Naive B cell (primary cell): ENCODE data around the gene RHOBTB1. TPM values are rescaled to one million over a fixed set of nuclear protein-coding genes. Genes with fewer than 3 reads are reported as not detected.
"Not testable (repeated sequence)": the region's sequence is repeated elsewhere in the genome, so short reads cannot be mapped to it uniquely, and the experiment has no call there.

Source experiments
- ATAC-seq, 2 donors: fragments of 150-1000 bp; cut with Tn5 transposase; 2 replicates each; pipeline ENCODE4 v1.10.0; 2021; ENCODE audit warnings: low read depth in 2 of 2, mild to moderate bottlenecking in 2 of 2, moderate library complexity in 2 of 2
- DNase-seq: peaks from one replicate; pipeline ENCODE4 v3.0.0; 2022
- H3K27ac Mint-ChIP-seq, 6 donors: one replicate each; pipeline ENCODE4 v1.8.0; 2020 to 2022; ENCODE audit warnings: mild to moderate bottlenecking in 6 of 6, mixed read lengths in 6 of 6, moderate library complexity in 5 of 6, inconsistent platforms in 2 of 6
- H3K27me3 Mint-ChIP-seq, 3 donors: one replicate each; pipeline ENCODE4 v1.8.0; 2021 to 2022; ENCODE audit warnings: mixed read lengths in 3 of 3, mild to moderate bottlenecking in 1 of 3
- H3K36me3 Mint-ChIP-seq, 2 donors: one replicate each; pipeline ENCODE4 v1.8.0; 2020 to 2022; ENCODE audit warnings: mixed read lengths in 2 of 2, inconsistent platforms in 1 of 2, mild to moderate bottlenecking in 1 of 2
- H3K4me1 Mint-ChIP-seq, 3 donors: one replicate each; pipeline ENCODE4 v1.8.0; 2020 to 2022; ENCODE audit warnings: mixed read lengths in 3 of 3, inconsistent platforms in 1 of 3, mild to moderate bottlenecking in 1 of 3, moderate library complexity in 1 of 3
- H3K4me3 Mint-ChIP-seq, 8 donors: one replicate each; pipeline ENCODE4 v1.8.0; 2020 to 2022; ENCODE audit warnings: mild to moderate bottlenecking in 8 of 8, mixed read lengths in 8 of 8, moderate library complexity in 8 of 8, inconsistent platforms in 2 of 8
- H3K9me3 Mint-ChIP-seq, 7 donors: one replicate each; pipeline ENCODE4 v1.8.0; 2020 to 2022; ENCODE audit warnings: mixed read lengths in 7 of 7, mild to moderate bottlenecking in 5 of 7, inconsistent platforms in 2 of 7, moderate library complexity in 1 of 7
- polyA plus RNA-seq, 6 donors: library from polyadenylated mRNA; unstranded; fragments of 300-500 nt; fragmentation: Illumina TruSeq; gene quantifications; one replicate each; pipeline ENCODE4 v1.2.3, GENCODE V29; 2021; ENCODE audit warnings: low read depth in 6 of 6

Gene RHOBTB1
- polyA plus RNA-seq, 6 donors from 2014 or later, result 0.21 to 2.2 (median 0.69) TPM; not detected in 1

DNA sequence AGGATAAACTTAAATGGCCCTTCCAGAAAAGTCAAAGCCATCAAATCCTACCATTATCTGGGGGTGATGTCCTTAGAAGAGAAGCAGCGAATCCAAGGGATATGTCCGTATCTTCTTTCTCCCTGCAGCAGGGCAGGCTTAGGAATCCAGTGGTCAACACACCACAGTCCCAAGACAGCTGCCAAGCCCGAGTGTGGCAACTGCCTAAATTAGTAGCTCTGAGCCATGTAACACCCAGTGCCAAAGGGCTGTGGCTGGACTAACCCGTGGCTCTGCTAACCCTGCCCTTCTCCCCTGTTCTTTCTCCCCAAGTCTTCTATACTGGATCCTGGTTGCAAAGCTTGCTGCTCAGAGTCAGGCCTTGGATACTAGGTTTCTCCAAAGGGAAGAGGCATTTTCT, 90.9 kb downstream of the RHOBTB1 start:
- peaks cover 0 to 5% (median 0%) of the 10 kb centered on the region in 3 donors for H3K4me1 Mint-ChIP-seq
- H3K27ac Mint-ChIP-seq, result no peak overlapping the region
- H3K4me3 Mint-ChIP-seq, result no peak overlapping the region
- DNase-seq (no peak), ATAC-seq (no peak)
- no peaks in the 10 kb centered on the region for H3K36me3 Mint-ChIP-seq
- no peaks in the 10 kb centered on the region for H3K27me3 Mint-ChIP-seq
- peaks cover 0 to 13% (median 3%) of the 10 kb centered on the region in 7 donors for H3K9me3 Mint-ChIP-seq

DNA sequence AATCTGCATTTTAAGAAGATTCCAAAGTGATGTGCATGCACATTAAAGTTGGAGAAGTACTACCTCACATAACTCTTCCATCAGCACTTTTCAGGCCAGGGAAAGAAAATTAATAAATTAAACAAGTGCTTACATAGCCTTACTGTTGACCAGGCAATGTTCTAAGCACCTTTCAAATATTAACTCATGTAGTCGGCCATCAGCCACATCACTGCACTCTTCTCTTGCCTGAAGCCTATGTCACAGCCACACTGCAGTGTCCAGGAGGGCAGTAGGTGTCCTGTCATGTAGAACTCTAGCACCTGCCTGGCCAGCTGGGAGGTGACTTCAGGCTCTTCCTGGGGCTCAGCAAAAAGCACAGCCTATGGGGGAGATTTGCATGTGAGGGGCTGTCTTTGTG, 94.2 kb downstream of the RHOBTB1 start:
- H3K27me3 Mint-ChIP-seq, result no peaks in the 10 kb centered on the region
- H3K9me3 Mint-ChIP-seq, result peaks cover 0 to 3% (median 0%) of the 10 kb centered on the region in 7 donors
- peaks cover 0 to 3% (median 0%) of the 10 kb centered on the region in 3 donors for H3K4me1 Mint-ChIP-seq
- H3K27ac Mint-ChIP-seq, result no peak overlapping the region
- no peaks in the 10 kb centered on the region for H3K36me3 Mint-ChIP-seq
- DNase-seq, result no peak
- no peak for ATAC-seq
- H3K4me3 Mint-ChIP-seq, result no peak overlapping the region

DNA sequence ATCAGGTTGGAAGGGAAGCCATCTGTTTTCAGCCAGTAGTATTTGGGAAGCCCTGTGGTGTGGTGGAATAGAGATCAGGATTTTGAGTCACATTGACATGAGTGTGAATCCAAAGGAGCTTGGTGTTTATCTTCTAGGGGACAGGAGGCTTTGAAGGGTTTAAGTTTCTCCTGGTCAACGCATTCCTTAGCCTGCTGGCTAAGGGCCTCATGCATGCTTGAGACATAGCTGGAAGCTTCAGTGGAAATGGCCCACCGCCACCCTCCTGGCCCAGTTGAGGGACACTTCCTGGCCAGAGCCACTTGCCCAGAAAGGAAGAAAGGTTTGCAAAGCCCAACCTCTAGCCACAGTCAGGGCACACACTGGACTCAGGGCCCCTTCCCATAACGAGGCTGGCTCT, 94.8 kb downstream of the RHOBTB1 start:
- H3K36me3 Mint-ChIP-seq, result no peaks in the 10 kb centered on the region
- ATAC-seq (no peak), DNase-seq (no peak)
- H3K27ac Mint-ChIP-seq, result no peak overlapping the region
- H3K4me1 Mint-ChIP-seq, result peaks cover 0 to 3% (median 0%) of the 10 kb centered on the region in 3 donors
- H3K9me3 Mint-ChIP-seq, result peaks cover 0 to 3% (median 0%) of the 10 kb centered on the region in 7 donors
- no peak overlapping the region for H3K4me3 Mint-ChIP-seq
- H3K27me3 Mint-ChIP-seq, result no peaks in the 10 kb centered on the region

DNA sequence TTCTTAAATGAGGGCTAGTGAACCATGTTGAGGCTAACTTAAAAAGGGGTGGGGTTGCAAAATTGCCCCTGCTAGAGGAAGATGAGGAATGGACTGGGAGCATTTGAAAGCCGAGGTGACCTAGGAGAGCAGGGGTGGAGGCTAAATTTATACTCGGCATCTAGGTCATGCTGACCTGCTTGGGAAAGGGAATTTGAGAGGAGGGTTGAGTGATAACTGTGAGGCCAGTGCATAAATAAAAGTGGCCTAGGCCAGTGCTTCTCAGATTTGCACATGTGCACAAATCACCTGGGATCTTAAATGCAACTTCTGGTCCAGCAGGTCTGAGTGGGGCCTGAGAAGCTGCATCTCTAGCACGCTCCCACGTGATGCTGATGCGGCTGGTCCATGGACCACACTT, 95.3 kb downstream of the RHOBTB1 start:
- no peaks in the 10 kb centered on the region for H3K27me3 Mint-ChIP-seq
- H3K9me3 Mint-ChIP-seq, result peaks cover 0 to 3% (median 0%) of the 10 kb centered on the region in 7 donors
- no peak overlapping the region for H3K27ac Mint-ChIP-seq
- H3K4me3 Mint-ChIP-seq, result no peak overlapping the region
- ATAC-seq, result no peak
- no peaks in the 10 kb centered on the region for H3K36me3 Mint-ChIP-seq
- no peak for DNase-seq
- peaks cover 0 to 3% (median 0%) of the 10 kb centered on the region in 3 donors for H3K4me1 Mint-ChIP-seq

DNA sequence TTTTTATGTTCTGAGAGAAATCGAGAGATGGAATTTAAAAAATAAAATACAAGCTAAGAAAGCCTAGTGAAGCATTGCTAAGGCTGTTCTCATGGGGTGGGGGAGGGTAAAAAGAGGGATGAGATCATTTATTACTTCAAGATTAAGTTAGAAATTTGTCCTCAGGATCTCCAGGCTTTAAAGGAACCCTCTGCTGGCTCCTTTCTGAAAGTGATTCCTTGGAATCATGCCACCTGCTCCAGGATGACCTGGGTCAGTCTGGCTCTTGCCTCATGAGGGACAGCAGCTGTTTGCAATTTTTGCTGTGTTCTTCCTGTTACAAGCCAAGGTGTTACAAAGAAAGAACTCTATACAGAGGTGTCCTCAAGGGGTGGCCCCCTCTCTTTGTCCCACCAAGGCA, 95.9 kb downstream of the RHOBTB1 start:
- Mint-ChIP-seq H3K36me3 (no peaks in the 10 kb centered on the region), H3K4me3 (no peak overlapping the region), H3K27ac (no peak overlapping the region), H3K27me3 (no peaks in the 10 kb centered on the region), H3K9me3 (peaks cover 0 to 3% (median 0%) of the 10 kb centered on the region in 7 donors), H3K4me1 (peaks cover 0 to 3% (median 0%) of the 10 kb centered on the region in 3 donors)
- DNase-seq (no peak), ATAC-seq (no peak)

DNA sequence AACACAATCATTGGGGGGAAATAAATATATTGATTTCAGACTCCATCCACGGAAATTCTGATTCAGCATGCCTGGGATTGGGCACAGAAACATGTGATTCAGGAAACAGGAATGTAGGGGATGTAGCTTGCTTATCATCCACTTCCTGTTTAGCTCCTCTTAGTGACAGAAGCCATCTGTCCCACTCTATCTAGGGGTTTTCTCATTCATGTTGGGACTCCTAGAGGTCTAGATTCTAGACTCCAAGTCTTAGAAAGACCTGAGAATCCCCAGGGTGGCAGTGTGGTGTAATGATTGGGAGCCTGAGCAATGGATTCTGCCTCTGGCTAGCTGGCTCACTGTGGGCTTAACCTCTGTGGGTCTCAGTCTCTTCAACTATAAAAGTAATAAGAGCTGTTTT, 97.8 kb downstream of the RHOBTB1 start:
- no peaks in the 10 kb centered on the region for H3K27me3 Mint-ChIP-seq
- H3K4me3 Mint-ChIP-seq, result no peak overlapping the region
- no peaks in the 10 kb centered on the region for H3K4me1 Mint-ChIP-seq
- DNase-seq, result no peak
- H3K27ac Mint-ChIP-seq, result no peak overlapping the region
- no peaks in the 10 kb centered on the region for H3K36me3 Mint-ChIP-seq
- no peak for ATAC-seq
- H3K9me3 Mint-ChIP-seq, result peaks cover 0 to 3% (median 0%) of the 10 kb centered on the region in 7 donors

DNA sequence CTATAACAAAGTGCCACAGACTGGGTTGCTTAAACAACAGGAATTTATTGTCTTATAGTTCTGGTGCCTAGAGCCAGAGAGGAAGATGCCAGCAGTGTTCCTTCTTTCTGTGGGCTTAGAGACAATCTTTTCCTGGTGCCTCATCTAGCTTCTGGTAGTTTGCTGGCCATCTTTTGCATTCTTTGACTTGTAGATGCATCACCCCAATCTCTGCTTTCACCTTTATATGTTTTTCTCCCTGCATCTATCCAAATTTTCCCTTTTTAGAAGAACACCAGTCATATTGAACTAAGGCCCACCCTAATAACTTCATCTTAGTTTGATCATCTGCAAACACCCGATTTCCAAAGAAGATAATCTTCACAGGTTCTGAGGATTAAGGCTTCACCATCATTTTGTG, 98.9 kb downstream of the RHOBTB1 start:
- H3K27me3 Mint-ChIP-seq, result no peaks in the 10 kb centered on the region
- H3K9me3 Mint-ChIP-seq, result no peaks in the 10 kb centered on the region
- no peaks in the 10 kb centered on the region for H3K4me1 Mint-ChIP-seq
- DNase-seq (no peak), ATAC-seq (no peak)
- H3K36me3 Mint-ChIP-seq, result no peaks in the 10 kb centered on the region
- no peak overlapping the region for H3K4me3 Mint-ChIP-seq
- no peak overlapping the region for H3K27ac Mint-ChIP-seq

DNA sequence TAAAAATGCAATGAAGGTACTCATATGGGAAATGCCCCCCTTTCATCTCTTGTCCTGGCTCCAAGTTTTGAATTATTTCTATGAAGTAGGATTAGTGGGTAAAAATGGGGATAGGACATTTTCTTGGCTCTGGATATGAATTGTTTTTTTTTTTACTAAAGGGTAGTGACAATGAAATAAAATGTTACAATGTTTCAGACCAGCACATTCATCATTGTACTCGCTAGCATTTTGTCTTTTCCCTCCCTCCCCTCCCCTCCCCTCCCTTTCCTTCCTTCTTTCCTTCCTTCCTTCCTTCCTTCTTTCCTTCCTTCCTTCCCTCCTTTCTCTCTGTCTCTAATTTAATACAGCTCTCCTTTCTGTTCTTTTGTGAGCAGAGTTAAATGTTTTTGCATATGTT, 101.3 kb downstream of the RHOBTB1 start:
- Mint-ChIP-seq H3K27me3 (no peaks in the 10 kb centered on the region), H3K27ac (no peak overlapping the region), H3K9me3 (no peaks in the 10 kb centered on the region), H3K4me3 (no peak overlapping the region), H3K36me3 (no peaks in the 10 kb centered on the region), H3K4me1 (no peaks in the 10 kb centered on the region)
- DNase-seq, result no peak
- ATAC-seq, result no peak

DNA sequence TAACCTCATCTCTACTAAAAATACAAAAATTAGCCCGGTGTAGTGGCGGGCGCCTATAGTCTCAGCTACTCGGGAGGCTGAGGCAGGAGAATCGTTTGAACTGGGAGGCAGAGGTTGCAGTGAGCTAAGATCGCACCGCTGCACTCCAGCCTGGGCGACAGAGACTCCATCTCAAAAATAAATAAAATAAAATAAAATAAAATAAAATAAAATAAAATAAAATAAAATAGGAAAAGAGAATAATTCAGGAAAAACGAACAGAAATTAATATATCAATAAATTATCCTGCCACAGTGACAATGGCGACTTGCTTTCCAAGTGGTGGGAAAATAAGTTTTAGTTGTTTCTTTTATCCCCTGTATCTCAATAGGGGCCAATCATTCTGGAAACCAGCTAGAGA, 102.8 kb downstream of the RHOBTB1 start:
- ATAC-seq, DNase-seq, H3K4me3 Mint-ChIP-seq, H3K4me1 Mint-ChIP-seq, H3K36me3 Mint-ChIP-seq, H3K27me3 Mint-ChIP-seq, H3K9me3 Mint-ChIP-seq, H3K27ac Mint-ChIP-seq: not testable (repeated sequence)

DNA sequence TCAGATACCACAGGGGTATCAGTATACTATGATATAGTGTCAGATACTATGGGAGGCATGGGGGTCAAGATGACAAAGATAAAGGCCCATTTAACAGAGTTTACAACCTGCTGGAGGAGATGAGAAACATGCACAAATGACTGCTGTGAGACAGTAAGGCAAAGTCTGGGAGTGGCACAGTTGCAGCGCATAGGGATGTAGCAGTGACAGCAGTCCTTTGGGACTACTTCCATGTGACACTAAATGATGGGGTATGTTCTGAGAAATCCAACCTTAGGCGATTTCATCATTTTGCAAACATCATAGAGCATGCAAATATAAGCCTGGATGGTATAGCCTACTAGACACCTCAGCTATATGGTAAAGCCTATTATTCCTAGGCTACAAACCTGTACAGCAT, 108.9 kb downstream of the RHOBTB1 start:
- H3K27me3 Mint-ChIP-seq, result peaks cover 0 to 4% (median 0%) of the 10 kb centered on the region in 3 donors
- no peak for ATAC-seq
- H3K27ac Mint-ChIP-seq, result peak overlapping the region in 1 of 6 donors; percentile 0
- no peaks in the 10 kb centered on the region for H3K9me3 Mint-ChIP-seq
- H3K4me1 Mint-ChIP-seq, result no peaks in the 10 kb centered on the region
- DNase-seq, result no peak
- no peaks in the 10 kb centered on the region for H3K36me3 Mint-ChIP-seq
- H3K4me3 Mint-ChIP-seq, result no peak overlapping the region

DNA sequence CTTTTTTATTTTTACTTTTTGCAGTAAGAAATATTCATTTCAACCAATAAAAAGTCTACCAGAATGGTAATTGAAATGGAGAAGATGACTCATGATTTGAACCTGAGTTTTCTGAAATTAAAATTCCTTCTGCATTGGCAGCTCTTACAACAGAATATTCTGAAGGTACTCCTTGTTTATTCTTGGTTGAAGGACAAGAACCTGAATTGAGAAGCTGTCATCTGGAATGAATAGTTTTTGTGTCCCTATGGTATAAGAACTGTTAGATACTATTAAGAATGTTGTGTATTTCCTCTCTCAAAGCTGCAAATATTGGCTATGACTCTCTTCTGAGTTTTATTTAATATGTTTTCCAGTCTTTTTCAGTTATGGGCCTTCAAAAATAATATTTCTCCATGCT, 109.6 kb downstream of the RHOBTB1 start:
- no peaks in the 10 kb centered on the region for H3K9me3 Mint-ChIP-seq
- peaks cover 0 to 4% (median 0%) of the 10 kb centered on the region in 3 donors for H3K27me3 Mint-ChIP-seq
- H3K27ac Mint-ChIP-seq, result no peak overlapping the region
- DNase-seq, result no peak
- no peak overlapping the region for H3K4me3 Mint-ChIP-seq
- no peaks in the 10 kb centered on the region for H3K36me3 Mint-ChIP-seq
- no peak for ATAC-seq
- H3K4me1 Mint-ChIP-seq, result no peaks in the 10 kb centered on the region

DNA sequence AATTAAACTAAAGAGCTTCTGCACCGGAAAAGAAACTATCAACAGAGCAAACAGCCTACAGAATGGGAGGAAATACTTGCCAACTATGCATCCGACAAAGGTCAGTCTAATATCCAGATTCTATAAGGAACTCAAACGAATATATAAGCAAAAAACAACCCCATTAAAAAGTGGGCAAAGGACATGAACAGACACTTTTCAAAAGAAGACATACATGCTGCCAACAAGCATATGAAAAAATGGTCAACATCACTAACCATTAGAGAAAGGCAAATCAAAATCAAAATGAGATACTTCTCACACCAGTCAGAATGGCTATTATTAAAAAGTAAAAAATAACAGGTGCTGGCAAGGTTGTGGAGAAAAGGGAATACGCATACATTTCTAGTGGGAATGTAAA, 111.8 kb downstream of the RHOBTB1 start:
- not testable (repeated sequence) for H3K4me3 Mint-ChIP-seq, H3K36me3 Mint-ChIP-seq, H3K27me3 Mint-ChIP-seq, H3K27ac Mint-ChIP-seq, H3K4me1 Mint-ChIP-seq, ATAC-seq, H3K9me3 Mint-ChIP-seq, DNase-seq

DNA sequence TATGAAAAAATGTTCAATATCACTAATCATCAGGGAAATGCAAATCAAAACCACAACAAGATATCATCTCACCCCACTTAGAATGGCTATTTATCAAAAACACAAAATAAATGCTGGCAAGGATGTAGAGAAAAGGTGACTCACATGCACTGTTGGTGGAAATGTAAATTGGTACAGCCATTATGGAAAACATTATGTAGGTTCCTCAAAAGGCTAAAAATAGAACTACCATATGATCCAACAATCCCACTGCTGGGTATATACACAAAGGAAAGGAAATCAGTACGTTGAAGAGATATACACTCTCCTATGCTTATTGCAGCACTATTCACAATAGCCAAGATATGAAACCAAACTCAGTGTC, 115.5 kb downstream of the RHOBTB1 start:
- no peaks in the 10 kb centered on the region for H3K4me1 Mint-ChIP-seq
- ATAC-seq (no peak), DNase-seq (no peak)
- H3K27me3 Mint-ChIP-seq, result peaks cover 0 to 12% (median 11%) of the 10 kb centered on the region in 3 donors
- H3K36me3 Mint-ChIP-seq, result no peaks in the 10 kb centered on the region
- H3K4me3 Mint-ChIP-seq, result no peak overlapping the region
- H3K9me3 Mint-ChIP-seq, result no peaks in the 10 kb centered on the region
- no peak overlapping the region for H3K27ac Mint-ChIP-seq

DNA sequence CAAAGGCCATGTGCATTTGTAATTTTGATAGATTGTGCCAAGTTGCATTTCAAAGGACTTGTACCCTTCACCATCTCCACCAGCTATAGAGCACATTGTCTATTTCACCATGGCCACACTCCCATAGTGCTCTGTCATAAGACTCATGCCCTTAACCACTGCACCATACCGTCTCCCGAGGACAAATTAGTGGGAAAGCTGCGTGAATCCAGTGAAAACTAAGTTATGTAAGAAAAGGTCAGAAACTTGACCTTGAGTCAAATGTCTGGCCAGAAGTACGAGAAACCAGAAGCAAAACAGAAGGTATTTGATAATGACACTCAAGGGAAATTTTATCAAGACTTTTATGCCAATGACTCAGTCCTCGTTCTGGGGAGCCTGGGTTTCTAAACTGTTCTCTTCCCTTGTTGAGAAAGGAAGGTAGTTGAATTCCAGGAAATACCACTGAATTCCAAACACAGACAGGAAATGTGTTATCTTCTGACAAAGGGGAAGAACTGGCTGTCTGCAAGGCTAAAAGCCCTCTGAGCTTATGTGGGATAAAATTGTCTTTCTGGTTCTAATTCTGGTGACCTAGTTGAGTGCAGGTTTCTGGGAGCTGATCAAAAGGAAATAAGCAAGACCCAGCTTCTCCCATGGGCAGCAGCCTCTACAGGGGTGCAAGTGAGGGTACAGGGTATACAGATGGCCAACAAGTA, 116.0 kb downstream of the RHOBTB1 start:
- Mint-ChIP-seq H3K4me1 (no peaks in the 10 kb centered on the region), H3K4me3 (no peak overlapping the region), H3K27ac (no peak overlapping the region), H3K36me3 (no peaks in the 10 kb centered on the region), H3K27me3 (peaks cover 0 to 12% (median 11%) of the 10 kb centered on the region in 3 donors), H3K9me3 (no peaks in the 10 kb centered on the region)
- no peak for ATAC-seq
- no peak for DNase-seq

DNA sequence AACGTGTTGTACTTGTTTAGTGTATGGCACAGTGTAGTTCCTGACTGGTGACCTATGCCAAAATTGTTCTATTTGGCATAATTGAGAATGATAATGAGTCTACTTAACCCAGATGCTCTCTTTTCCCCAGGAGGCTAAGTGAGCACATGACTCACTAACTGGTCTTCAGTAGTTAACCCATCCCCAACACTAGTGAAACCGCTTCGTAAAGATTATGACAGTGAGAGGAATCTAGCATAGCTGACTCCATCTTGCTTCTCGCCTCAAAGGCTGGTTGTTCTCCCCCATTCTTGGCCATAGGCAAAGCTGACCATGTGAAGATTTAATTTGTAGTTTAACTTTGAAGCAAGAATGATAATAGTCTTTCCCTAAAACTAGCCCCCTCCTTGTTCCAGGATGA, 118.5 kb downstream of the RHOBTB1 start:
- no peak for DNase-seq
- H3K4me3 Mint-ChIP-seq, result no peak overlapping the region
- H3K36me3 Mint-ChIP-seq, result no peaks in the 10 kb centered on the region
- H3K27ac Mint-ChIP-seq, result no peak overlapping the region
- H3K27me3 Mint-ChIP-seq, result peaks cover 0 to 12% (median 11%) of the 10 kb centered on the region in 3 donors
- no peak for ATAC-seq
- no peaks in the 10 kb centered on the region for H3K4me1 Mint-ChIP-seq
- H3K9me3 Mint-ChIP-seq, result no peaks in the 10 kb centered on the region
